Loucy (cell line): ENCODE data around the gene RPL27.

ENCODE experiments used
- EZH2phosphoT487 ChIP-seq: fragments of 200-600 bp; IDR thresholded peaks from 2 replicates; pipeline ENCODE4 v1.6.1; 2018; ENCODE audit warnings: antibody characterized with exemption, mild to moderate bottlenecking, moderate library complexity, borderline replicate concordance
- TF ChIP-seq, protein P1 (sequence below): fragments of 200-600 bp; sonication (generic); conservative IDR thresholded peaks from 2 replicates; pipeline ENCODE4 v1.5.1; 2014; ENCODE audit warnings: mild to moderate bottlenecking, antibody characterized with exemption, low read length

GRCh38 chr17:43021741-43022512 lies 23.7 kb downstream of the RPL27 start, which contains the start of gene VAT1:
- TF ChIP-seq, protein P1, sequence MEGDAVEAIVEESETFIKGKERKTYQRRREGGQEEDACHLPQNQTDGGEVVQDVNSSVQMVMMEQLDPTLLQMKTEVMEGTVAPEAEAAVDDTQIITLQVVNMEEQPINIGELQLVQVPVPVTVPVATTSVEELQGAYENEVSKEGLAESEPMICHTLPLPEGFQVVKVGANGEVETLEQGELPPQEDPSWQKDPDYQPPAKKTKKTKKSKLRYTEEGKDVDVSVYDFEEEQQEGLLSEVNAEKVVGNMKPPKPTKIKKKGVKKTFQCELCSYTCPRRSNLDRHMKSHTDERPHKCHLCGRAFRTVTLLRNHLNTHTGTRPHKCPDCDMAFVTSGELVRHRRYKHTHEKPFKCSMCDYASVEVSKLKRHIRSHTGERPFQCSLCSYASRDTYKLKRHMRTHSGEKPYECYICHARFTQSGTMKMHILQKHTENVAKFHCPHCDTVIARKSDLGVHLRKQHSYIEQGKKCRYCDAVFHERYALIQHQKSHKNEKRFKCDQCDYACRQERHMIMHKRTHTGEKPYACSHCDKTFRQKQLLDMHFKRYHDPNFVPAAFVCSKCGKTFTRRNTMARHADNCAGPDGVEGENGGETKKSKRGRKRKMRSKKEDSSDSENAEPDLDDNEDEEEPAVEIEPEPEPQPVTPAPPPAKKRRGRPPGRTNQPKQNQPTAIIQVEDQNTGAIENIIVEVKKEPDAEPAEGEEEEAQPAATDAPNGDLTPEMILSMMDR, result 0 out of 2 replicates have a peak, but pooled peaks have one; percentile 8
- TF ChIP-seq EZH2phosphoT487, result no peak
